ENCODE measurements around the gene PIP5K1C.
"Not testable (repeated sequence)": the region's sequence is repeated elsewhere in the genome, so short reads cannot be mapped to it uniquely, and the experiment has no call there.

PIP5K1C gene

GRCh38 chr19:3674784-3675543, 25.3 kb downstream of the PIP5K1C start:
- no peak for DNase-seq (ENCODE audit: low spot score)

DNA sequence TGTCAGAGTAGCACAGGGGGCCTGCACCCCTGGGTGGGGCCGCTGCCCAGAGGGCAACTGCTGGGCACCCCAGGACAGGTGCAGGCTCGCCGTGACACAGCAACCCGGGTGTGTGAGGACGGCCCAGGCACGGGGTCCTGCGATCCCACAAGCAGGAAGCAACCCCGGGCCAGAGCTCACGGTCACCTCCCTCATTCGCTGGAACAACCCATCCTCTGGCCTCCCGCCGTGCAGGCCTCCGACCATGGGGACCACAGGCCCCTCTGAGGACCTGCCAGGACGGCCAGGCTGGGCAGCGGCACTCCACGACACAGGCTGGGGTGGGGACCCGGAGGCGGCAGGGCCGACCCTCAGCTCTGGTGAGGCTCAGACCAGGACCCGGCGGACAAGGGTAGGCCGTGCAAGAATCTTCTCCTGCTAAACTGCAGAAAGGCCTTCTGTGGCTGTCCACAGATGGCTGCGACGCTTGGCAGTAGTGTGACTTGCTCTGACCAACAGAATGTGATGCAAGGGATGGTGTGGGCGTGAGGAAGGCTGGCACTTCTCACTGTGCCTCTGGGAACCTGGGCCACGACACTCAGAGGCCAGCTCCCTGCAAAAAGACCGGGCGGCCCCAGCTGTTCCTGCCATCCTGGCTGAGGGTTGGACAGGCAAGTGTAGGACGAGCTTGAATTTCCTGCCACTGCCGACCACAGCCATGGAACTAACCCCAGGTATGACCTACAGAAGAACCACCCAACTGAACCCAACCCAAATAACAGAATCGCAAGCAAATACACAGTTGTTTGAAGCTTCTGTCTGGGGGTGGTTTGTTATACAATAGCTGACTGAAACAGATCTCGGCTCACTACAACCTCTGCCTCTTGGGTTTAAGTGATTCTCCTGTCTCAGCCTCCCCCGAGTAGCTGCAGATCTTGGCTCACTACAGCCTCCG, 26.5 kb downstream of the PIP5K1C start:
- DNase-seq (ENCODE audit: low spot score): no peak

DNA sequence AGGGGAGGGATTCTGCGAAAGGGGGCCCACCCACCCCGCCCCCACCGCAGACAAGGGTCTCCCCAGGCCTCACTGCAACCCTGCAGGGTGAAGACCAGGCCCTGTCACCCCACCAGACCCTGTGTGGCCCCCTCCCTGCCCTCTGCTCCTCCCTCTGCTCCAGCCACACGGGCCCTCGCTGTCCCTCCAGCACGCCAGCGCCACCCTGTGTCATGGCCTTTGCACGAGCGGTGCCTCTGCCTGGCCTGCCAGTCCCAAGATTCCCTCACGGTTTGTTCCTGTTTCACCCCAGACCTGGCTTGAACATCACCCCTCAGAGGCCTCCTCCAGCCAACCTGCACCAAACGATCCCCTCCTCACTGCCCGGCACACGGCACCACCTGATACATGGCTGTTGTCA, 27.3 kb downstream of the PIP5K1C start:
- no peak for DNase-seq (ENCODE audit: low spot score)

DNA sequence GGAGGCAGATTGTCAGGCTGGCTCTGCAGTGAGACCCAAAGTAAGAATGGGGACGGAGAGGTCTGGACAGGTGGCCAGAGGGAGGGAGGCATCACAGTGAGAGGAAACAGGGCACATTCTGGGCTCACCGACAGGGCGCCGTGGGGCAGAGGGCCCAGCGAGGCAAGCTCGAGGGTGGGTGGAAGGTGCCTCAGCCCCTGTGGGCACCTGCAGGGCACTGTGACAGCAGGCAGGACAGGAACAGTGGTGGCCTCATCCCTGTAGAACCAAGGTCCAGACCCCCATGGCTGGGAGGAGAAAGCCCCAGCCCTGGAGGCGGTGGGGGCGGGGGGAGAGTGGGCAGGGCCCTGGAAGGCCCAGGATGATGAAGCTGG, 27.7 kb downstream of the PIP5K1C start:
- DNase-seq (ENCODE audit: low spot score): no peak

- no peak for DNase-seq (ENCODE audit: low spot score)
Observed at GRCh38 chr19:3671680-3672574, 28.3 kb downstream of the PIP5K1C start.

DNA sequence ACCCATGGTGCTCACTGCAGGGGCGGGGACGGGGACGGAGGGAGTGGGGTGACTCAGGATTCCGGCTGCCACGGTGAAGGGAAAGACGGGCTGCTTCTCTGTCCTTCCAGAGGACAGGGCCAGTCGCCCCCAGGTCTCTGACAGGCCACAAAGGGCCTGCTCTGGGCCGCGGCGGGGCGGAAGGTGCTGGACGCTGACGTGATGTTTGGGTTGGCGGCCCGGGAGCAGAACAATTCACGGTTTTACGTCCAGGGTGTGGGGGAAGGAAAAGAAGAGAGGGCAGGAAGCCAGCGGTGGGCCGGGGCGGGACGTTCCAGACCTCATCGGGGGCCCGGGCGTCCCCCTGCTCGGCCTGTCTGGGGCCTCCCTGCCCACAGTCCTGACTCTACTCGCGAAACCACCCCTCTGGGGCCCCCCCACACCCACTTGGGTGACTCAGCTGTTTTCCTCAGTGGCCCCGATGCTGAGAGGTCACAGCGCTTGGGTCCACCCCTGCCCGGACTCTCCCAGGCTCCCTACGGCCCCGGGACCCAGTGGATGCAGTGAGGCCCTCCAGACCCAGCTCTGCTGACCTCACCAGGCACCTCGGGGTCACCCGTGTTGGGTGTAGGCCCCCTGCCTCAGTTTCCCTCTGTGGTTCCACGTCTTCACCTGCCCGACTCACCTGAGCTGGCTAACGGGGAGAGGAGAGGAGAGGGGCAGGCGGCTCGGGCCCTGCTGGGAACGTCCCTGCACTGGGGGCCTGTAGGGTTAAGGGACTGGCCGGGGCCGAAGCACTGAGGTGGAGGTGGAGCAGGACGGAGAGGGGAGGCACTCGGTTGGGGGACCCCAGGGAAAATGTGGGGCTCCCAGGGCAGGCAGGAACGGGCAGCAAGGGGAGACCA, 29.2 kb downstream of the PIP5K1C start:
- DNase-seq (ENCODE audit: low spot score): no peak

- no peak for DNase-seq (ENCODE audit: low spot score)
Observed at GRCh38 chr19:3669947-3670795, 30.1 kb downstream of the PIP5K1C start.

DNA sequence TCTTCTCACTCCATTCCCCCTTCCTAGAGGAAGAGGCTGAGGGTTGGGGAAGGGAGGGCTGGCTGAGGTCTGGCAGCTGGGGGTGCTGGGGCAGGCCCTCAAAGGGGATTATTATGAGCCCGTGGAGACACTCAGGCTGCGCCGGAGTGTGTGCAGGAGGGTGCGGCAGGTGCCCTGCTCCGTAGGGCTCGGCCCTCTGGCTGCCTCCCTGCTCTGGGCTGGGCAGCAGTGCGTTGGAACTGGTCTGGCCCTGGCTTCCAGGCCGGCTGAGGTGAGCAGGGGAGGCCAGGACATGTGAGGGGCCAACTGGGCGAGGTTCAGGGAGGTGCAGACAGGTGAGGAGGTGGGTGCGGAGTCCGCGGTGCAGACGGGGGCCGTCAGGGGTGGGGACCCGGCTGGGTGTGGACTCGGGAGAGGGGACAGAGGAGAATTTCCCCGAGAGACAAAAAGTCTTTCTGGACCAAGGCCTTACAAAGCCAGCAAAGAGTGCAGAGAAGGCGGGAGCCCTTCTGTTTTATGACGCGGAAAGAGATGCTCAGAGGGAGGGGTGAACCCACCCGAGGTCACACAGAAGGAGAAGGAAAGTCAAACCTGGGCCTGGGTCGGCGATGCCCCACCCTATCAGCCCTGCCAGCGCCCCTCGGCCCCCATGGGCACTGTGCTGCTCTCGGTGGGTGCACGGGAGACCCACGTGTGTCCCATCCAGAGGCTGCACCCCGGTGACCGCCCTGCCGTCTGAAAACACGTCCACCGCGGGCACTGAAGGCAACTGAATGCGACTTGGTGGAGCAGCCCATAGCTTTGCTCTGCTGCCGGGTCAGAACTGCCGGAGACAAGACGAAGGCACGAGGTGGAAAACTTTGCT, 31.0 kb downstream of the PIP5K1C start:
- no peak for DNase-seq (ENCODE audit: low spot score)

DNA sequence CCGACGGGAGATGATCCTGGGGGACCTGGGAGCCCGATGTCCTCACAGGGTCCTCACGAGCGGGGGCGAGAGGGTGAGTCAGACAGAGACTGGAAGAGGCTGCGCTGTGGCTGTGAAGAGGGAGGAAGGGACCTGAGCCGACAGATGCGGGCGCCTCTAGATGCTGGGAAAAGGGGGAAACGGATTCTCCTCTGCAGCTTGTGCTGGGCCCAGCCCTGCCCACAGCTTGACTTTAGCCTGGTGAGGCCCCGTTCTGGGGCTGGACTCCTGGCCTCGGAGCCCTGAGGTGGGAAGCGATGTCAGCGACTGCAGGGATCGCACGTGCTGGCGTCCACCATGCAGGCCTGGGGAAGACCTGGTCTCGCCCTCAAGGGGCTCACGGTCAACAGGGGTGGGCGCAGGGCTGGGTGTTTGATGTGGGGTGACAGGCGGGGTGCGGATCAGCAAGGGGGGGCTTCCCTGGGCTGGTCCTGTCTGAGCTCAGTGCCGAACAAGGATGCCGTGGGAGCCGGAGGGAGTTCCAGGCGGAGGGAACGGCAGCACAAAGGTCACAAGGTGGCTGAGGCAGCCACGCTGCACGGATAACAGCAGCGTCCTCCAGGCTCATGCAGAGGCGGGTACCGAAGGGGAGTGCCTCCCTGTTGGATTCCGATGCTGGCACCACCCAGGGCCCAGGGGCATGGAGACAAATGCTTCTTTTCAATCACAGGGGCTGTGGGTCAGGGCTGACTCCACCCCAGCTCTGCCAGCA, 31.8 kb downstream of the PIP5K1C start:
- DNase-seq (ENCODE audit: low spot score): no peak

GRCh38 chr19:3667766-3668165, 32.5 kb downstream of the PIP5K1C start:
- DNase-seq (ENCODE audit: low spot score): no peak

- DNase-seq (ENCODE audit: low spot score): no peak
Observed at GRCh38 chr19:3667037-3667638, 33.1 kb downstream of the PIP5K1C start.

GRCh38 chr19:3666545-3666856, 33.8 kb downstream of the PIP5K1C start:
- not testable (repeated sequence) for DNase-seq (ENCODE audit: low spot score)

GRCh38 chr19:3665681-3666544, 34.4 kb downstream of the PIP5K1C start:
- peak; percentile 96 for DNase-seq (ENCODE audit: low spot score)

GRCh38 chr19:3664879-3665642, 35.2 kb downstream of the PIP5K1C start:
- DNase-seq (ENCODE audit: low spot score): no peak

- DNase-seq (ENCODE audit: low spot score): no peak
Observed at GRCh38 chr19:3663838-3664237, 36.4 kb downstream of the PIP5K1C start.
